GM23248 (cell line): ENCODE results near the gene AFF3. TPM values are rescaled to one million over a fixed set of nuclear protein-coding genes. Genes with fewer than 3 reads are reported as not detected.

ENCODE experiments used
- DNase-seq: peaks from one replicate; pipeline ENCODE4 v3.0.0-alpha.2; 2015
- H2AFZ ChIP-seq: fragments of 200-600 bp; sonication (generic); 2 replicates; pipeline ENCODE4 v1.6.1; 2016; ENCODE audit warnings: antibody characterized with exemption
- H3F3A ChIP-seq: fragments of 200-600 bp; sonication (generic); 2 replicates; pipeline ENCODE4 v1.6.1; 2016; ENCODE audit warnings: mild to moderate bottlenecking, antibody characterized with exemption, mixed run types; ENCODE audit not compliant: insufficient read depth
- H3K27ac ChIP-seq: fragments of 200-600 bp; sonication (generic); 2 replicates; pipeline ENCODE4 v1.5.1; 2016; ENCODE audit warnings: mild to moderate bottlenecking
- H3K27me3 ChIP-seq: fragments of 200-600 bp; sonication (generic); replicated peaks from 2 replicates; pipeline ENCODE4 v1.6.1; 2016; ENCODE audit warnings: mild to moderate bottlenecking; ENCODE audit not compliant: insufficient read depth
- H3K36me3 ChIP-seq: fragments of 200-600 bp; sonication (generic); 2 replicates; pipeline ENCODE4 v1.6.1; 2016; ENCODE audit warnings: low read depth, mild to moderate bottlenecking
- H3K4me1 ChIP-seq: fragments of 200-600 bp; sonication (generic); 2 replicates; pipeline ENCODE4 v1.6.1; 2016; ENCODE audit warnings: mild to moderate bottlenecking; ENCODE audit not compliant: insufficient read depth
- H3K4me2 ChIP-seq: fragments of 200-600 bp; sonication (generic); one replicate; pipeline ENCODE4 v1.6.1; 2016; ENCODE audit warnings: mild to moderate bottlenecking; ENCODE audit not compliant: unreplicated experiment
- H3K4me3 ChIP-seq: fragments of 200-600 bp; sonication (generic); 2 replicates; pipeline ENCODE4 v1.5.1; 2016; ENCODE audit warnings: mild to moderate bottlenecking
- H3K79me2 ChIP-seq: fragments of 200-600 bp; sonication (generic); 2 replicates; pipeline ENCODE4 v1.6.1; 2016; ENCODE audit warnings: mild to moderate bottlenecking; ENCODE audit not compliant: insufficient read depth
- H3K9ac ChIP-seq: fragments of 200-600 bp; sonication (generic); 2 replicates; pipeline ENCODE4 v1.6.1; 2016; ENCODE audit warnings: mild to moderate bottlenecking
- H3K9me2 ChIP-seq: fragments of 200-600 bp; sonication (generic); 2 replicates; pipeline ENCODE4 v1.6.1; 2016; ENCODE audit warnings: mixed run types, mild to moderate bottlenecking, moderate library complexity; ENCODE audit not compliant: insufficient read depth
- H3K9me3 ChIP-seq: fragments of 200-600 bp; sonication (generic); one replicate; pipeline ENCODE4 v1.6.1; 2017; ENCODE audit warnings: low read depth
- H4K20me1 ChIP-seq: fragments of 200-600 bp; sonication (generic); 2 replicates; pipeline ENCODE4 v1.6.0; 2016; ENCODE audit not compliant: insufficient read depth
- EZH2 ChIP-seq: fragments of 200-600 bp; sonication (generic); IDR thresholded peaks from 2 replicates; pipeline ENCODE4 v1.6.1; 2018; ENCODE audit warnings: antibody characterized with exemption, mild to moderate bottlenecking; ENCODE audit not compliant: insufficient read depth, poor library complexity, severe bottlenecking
- EZH2phosphoT487 ChIP-seq: fragments of 200-600 bp; sonication (generic); IDR thresholded peaks from 2 replicates; pipeline ENCODE4 v1.6.1; 2018; ENCODE audit warnings: antibody characterized with exemption, moderate library complexity, mild to moderate bottlenecking, low read depth; ENCODE audit not compliant: insufficient read depth
- WGBS, 2 experiments: methylation state at CpG; one replicate each; pipeline ENCODE4 v1.1.6; 2015 to 2017; ENCODE audit warnings: low lambda C conversion rate in 2 of 2, low coverage in 1 of 2; ENCODE audit errors: missing lambda C conversion rate in 2 of 2; 5-methylcytosine and 5-hydroxymethylcytosine counted together
- in situ Hi-C: fragments of 300-500 bp; cut with MboI; formaldehyde crosslinking; loops from 2 replicates; pipeline ENCODE4 v1.15.0; 2020
- polyA plus RNA-seq: library from polyadenylated mRNA; unstranded; fragments of >200 nt; fragmentation: Nextera tagmentation; extraction: Ambion mirVana; gene quantifications from 2 replicates; pipeline ENCODE4 v1.2.1, GENCODE V29; 2016
- total RNA-seq: library from RNA; depleted of rRNA; stranded (reverse); fragments of >200 nt; shearing (Covaris generic); gene quantifications from 2 replicates; pipeline ENCODE4 v1.2.3, GENCODE V29; 2014

AFF3 gene
- total and polyA plus RNA-seq, 2 experiments from 2014 or later: 0.56 to 0.86 TPM

DNA sequence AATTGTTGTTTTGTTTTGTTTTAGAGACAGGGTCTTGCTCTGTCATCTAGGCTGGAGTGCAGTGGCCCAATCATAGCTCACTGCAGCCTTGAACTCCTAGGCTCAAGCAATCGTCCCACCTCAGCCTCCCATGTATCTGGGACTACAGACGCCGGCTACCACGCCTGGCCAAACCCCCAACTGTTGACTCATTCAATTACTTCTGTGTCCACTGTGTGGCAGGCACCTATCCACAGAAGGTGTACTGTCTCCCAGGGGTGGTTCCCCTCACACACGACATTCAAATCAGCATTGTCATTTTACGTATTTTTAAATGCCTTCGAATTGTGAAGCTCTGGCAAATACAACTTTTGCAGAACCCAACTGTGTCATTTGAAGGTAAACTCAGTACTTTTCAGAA, 464.6 kb downstream of the AFF3 start:
- in situ Hi-C loops: no loop called here
- Histone ChIP-seq H3K27me3 (no peaks in the 10 kb centered on the region), H2AFZ (no peak overlapping the region), H3K36me3 (no peaks in the 10 kb centered on the region), H3K4me1 (peaks cover 35% of the 10 kb centered on the region), H4K20me1 (no peaks in the 10 kb centered on the region), H3K9ac (no peak overlapping the region), H3K79me2 (no peaks in the 10 kb centered on the region), H3K4me2 (no peak overlapping the region), H3K27ac (no peak overlapping the region), H3F3A (peaks cover 16% of the 10 kb centered on the region; the same call in 1 of the 2 replicates), H3K9me3 (no peaks in the 10 kb centered on the region), H3K9me2 (no peaks in the 10 kb centered on the region), H3K4me3 (no peak overlapping the region)
- TF ChIP-seq EZH2phosphoT487 (no peak), EZH2 (no peak)
- WGBS, 2 experiments: 93 to 94% methylated on average over 7 of the region's 7 CpGs
- no peak for DNase-seq

DNA sequence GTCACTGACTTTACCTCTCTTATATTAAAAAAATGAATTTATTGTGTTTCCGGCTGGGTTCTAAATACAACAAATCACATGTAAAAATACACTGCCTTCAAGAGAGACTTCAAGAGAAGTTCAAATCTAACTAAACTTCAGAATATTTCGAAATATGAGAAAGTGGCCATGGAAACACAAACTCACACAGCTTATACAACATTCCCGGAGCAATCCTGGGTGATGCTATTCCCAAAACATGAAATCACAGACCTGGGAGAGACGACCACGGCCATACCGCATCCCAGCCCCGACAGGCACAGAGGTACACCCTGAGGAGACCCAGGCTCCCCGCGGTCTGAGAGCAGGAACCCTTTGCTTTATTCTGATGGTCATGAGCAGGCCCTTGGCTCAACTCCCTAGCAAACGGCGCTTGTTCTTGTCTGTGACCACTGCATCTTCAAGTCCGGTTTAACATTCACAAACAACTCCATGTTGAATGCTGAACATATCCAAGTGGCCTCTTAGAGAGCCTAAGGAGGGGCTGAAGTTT, 467.2 kb downstream of the AFF3 start:
- H3K9me2 ChIP-seq: no peaks in the 10 kb centered on the region
- WGBS, 2 experiments: 71 to 77% methylated on average over 12 of the region's 12 CpGs
- no peak for TF ChIP-seq EZH2phosphoT487
- no peak for TF ChIP-seq EZH2

DNA sequence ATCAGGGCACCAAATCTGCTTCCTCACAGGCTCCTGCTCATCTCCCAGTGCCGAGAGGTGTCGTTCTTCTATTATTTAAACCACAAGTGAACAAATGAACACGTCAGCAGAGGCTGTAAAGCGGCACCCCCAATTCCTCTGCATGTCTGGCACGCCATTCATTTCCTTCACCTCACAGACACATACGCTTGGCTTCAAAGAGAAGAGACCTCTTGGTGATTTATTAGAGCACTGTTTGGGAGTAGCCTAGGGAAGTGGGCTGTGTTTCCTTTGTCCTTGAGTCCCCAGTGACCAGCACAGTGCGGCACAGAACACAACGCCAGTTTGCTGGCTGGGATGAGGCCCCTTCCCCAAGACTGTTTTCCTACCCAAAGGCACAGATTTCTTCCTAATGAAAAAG, 468.3 kb downstream of the AFF3 start:
- Histone ChIP-seq H3K27me3 (no peaks in the 10 kb centered on the region), H3K4me2 (no peak overlapping the region), H3K9me3 (no peaks in the 10 kb centered on the region), H3K4me1 (no peaks in the 10 kb centered on the region), H3F3A (no peaks in the 10 kb centered on the region), H4K20me1 (no peaks in the 10 kb centered on the region), H3K79me2 (no peaks in the 10 kb centered on the region), H3K27ac (no peak overlapping the region), H3K9me2 (no peaks in the 10 kb centered on the region), H3K9ac (no peak overlapping the region), H2AFZ (no peak overlapping the region), H3K4me3 (no peak overlapping the region), H3K36me3 (no peaks in the 10 kb centered on the region)
- 86 to 94% methylated on average over 8 of the region's 8 CpGs for WGBS, 2 experiments
- no peak for TF ChIP-seq EZH2
- no peak for TF ChIP-seq EZH2phosphoT487
- in situ Hi-C loops: no loop called here
- no peak for DNase-seq

More for the DNA sequence above, 467.2 kb downstream of the AFF3 start:
- no peak overlapping the region for H3K4me3 ChIP-seq
- no peaks in the 10 kb centered on the region for H3K79me2 ChIP-seq
- H3K9me3 ChIP-seq: no peaks in the 10 kb centered on the region
- no peaks in the 10 kb centered on the region for H3K36me3 ChIP-seq
- no peak overlapping the region for H3K9ac ChIP-seq
- DNase-seq: no peak
- no peaks in the 10 kb centered on the region for H3F3A ChIP-seq
- peaks cover 9% of the 10 kb centered on the region for H3K4me1 ChIP-seq
- no peak overlapping the region for H2AFZ ChIP-seq
- no peaks in the 10 kb centered on the region for H3K27me3 ChIP-seq
- H3K27ac ChIP-seq: no peak overlapping the region
- no peak overlapping the region for H3K4me2 ChIP-seq
- in situ Hi-C loops: no loop called here
- H4K20me1 ChIP-seq: no peaks in the 10 kb centered on the region

DNA sequence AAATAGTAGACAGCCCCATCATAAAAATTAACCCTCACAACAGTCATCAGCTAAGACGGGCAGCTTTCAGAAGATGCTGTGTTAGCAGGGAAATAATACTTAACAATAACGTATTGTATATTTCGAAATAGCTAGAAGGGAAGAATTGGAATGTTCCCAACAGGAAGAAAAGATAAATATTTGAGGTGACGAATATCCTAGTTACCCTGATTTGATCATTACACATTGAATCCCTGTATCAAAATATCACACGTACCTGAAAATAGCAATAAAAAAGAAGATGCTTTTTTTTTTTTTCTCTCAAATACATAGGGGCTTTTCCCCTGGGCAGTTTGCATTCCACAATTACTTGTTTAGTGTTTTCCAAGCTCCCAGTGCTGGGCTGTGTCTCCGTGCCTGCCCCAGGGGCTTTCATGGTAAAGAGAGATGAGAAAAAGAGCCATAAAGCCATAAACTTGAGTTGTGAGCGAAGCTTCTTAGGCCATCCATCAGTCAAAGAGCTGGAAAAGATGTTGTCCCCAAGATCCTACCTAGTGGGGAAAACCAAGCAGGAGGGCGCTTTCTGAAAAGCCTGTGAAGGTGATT, 469.5 kb downstream of the AFF3 start:
- in situ Hi-C loops: no loop called here
- no peak for TF ChIP-seq EZH2phosphoT487
- TF ChIP-seq EZH2: no peak
- no peaks in the 10 kb centered on the region for H4K20me1 ChIP-seq
- no peaks in the 10 kb centered on the region for H3K36me3 ChIP-seq
- H3K9ac ChIP-seq: no peak overlapping the region
- no peak overlapping the region for H2AFZ ChIP-seq
- no peaks in the 10 kb centered on the region for H3F3A ChIP-seq
- H3K9me3 ChIP-seq: no peaks in the 10 kb centered on the region
- H3K4me3 ChIP-seq: no peak overlapping the region
- no peaks in the 10 kb centered on the region for H3K79me2 ChIP-seq
- no peak overlapping the region for H3K4me2 ChIP-seq
- H3K27me3 ChIP-seq: no peaks in the 10 kb centered on the region
- DNase-seq: no peak
- WGBS, 2 experiments: 64 to 70% methylated on average over 8 of the region's 8 CpGs
- no peak overlapping the region for H3K27ac ChIP-seq
- H3K4me1 ChIP-seq: no peaks in the 10 kb centered on the region
- no peaks in the 10 kb centered on the region for H3K9me2 ChIP-seq
